Measurements from ENCODE around the gene FES.

Gene FES

DNA sequence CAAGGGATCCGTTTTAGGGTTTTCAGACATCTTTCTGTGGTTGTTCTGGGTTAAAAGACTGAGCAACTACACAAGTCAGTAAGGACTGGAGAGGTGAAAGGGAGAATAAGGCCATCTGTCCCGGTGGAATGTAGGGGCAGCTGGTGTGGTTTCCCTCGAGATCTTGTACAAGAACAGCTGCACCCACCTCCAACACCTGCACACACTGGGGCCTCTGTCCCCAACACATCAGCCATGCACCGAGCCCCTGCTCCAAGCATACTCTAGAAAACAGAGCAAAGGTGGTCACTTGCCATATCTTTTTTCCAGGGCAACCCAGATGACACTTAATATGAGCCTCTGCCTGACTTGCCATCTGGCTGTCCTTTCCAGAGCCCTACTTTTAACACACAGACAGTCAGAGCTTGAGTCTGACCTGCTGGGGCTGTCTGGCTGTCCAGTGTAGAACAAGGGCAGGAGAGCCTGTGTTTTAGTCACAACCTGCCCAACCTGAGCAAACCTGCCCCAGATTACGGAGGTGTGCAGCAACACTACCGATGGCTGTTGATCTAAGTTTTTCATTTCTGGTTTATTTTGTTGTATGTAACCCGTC, 31.0 kb downstream of the FES start:
- no peak for TF ChIP-seq MAX (IDR thresholded peaks at IDR 0.05)
- TF ChIP-seq CREB1 (IDR thresholded peaks at IDR 0.05; ENCODE audit: low read depth) = no peak
- no peak for TF ChIP-seq RAD21 (IDR thresholded peaks at IDR 0.05; ENCODE audit: low read depth)
- no peak for TF ChIP-seq REST (IDR thresholded peaks at IDR 0.05; ENCODE audit: low read depth)
- TF ChIP-seq TAF1 (IDR thresholded peaks at IDR 0.05; ENCODE audit: low read depth) = no peak
- TF ChIP-seq TEAD4 (IDR thresholded peaks at IDR 0.05) = no peak
- no peak for TF ChIP-seq YY1 (IDR thresholded peaks at IDR 0.05; ENCODE audit: low read depth)
- no peak for TF ChIP-seq NFIC (IDR thresholded peaks at IDR 0.05)
- no peak for TF ChIP-seq EP300 (IDR thresholded peaks at IDR 0.05; ENCODE audit: borderline replicate concordance)
- TF ChIP-seq ZBTB7A (IDR thresholded peaks at IDR 0.05; ENCODE audit: low read depth) = no peak
- TF ChIP-seq FOXM1 (IDR thresholded peaks at IDR 0.05; ENCODE audit: borderline replicate concordance, low read depth) = no peak
- TF ChIP-seq USF1 (IDR thresholded peaks at IDR 0.05) = no peak
- no peak for TF ChIP-seq TCF12 (IDR thresholded peaks at IDR 0.05; ENCODE audit: low read depth)
- no peak for TF ChIP-seq EGR1 (IDR thresholded peaks at IDR 0.05)
- no peak for TF ChIP-seq CEBPB (IDR thresholded peaks at IDR 0.05)

DNA sequence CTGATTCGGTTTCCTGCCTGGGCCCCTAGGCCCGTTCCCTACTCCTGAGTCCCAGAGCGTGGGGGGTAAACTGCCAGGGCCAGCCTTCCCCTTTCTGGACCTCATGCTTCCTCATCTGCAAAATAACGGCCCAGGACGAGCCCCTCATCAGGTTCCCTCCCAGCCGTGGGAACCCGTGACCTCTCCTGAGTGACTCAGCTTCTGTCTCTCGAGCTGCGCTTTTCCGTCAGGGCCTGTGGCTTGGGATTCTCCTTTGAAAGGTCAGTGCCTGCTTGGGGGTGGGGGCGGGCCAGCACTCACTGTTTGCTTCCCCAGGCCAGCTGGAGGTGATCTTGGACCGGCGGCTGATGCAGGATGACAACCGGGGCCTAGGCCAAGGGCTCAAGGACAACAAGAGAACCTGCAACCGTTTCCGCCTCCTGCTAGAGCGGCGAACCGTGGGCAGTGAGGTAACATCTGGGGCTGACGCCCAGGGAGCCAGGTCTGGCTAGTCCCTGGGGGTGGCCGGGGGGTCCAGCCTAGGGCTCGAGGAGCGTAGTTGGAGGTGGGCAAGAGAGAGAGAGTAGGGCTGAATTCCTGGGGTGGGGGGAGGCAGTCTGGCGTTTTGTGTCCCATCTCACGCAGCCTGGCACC, 31.6 kb downstream of the FES start:
- TF ChIP-seq CEBPB (IDR thresholded peaks at IDR 0.05) (no peak), EGR1 (IDR thresholded peaks at IDR 0.05) (no peak), REST (IDR thresholded peaks at IDR 0.05; ENCODE audit: low read depth) (no peak), ZBTB7A (IDR thresholded peaks at IDR 0.05; ENCODE audit: low read depth) (no peak)

GRCh38 chr15:90916461-90916860, 32.2 kb downstream of the FES start:
- TF ChIP-seq YY1 (IDR thresholded peaks at IDR 0.05; ENCODE audit: low read depth) (no peak), CREB1 (IDR thresholded peaks at IDR 0.05; ENCODE audit: low read depth) (no peak), REST (IDR thresholded peaks at IDR 0.05; ENCODE audit: low read depth) (no peak), EP300 (IDR thresholded peaks at IDR 0.05; ENCODE audit: borderline replicate concordance) (no peak), ZBTB7A (IDR thresholded peaks at IDR 0.05; ENCODE audit: low read depth) (no peak), MAX (IDR thresholded peaks at IDR 0.05) (no peak), TEAD4 (IDR thresholded peaks at IDR 0.05) (no peak), CEBPB (IDR thresholded peaks at IDR 0.05) (no peak), USF1 (IDR thresholded peaks at IDR 0.05) (no peak), TAF1 (IDR thresholded peaks at IDR 0.05; ENCODE audit: low read depth) (no peak)

DNA sequence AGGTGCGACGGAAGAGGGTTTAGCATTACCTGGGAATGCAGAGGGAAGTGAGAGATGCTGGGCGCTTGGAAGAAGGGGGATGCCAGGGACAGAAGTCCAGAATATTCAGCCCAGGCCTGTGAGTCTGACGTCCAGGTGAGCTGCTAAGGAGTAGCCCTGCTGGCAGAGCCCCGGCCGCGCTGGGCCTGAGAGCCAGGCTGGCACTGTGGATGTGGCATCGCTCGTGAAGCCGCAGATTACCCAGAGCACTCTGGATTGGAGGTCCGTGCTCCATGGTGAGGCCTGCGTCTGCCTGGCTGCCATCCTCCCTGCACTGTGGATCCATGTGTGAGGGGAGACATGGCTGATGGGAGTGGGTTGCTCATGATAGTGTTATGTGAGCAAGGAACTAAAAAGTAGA, 33.3 kb downstream of the FES start:
- TF ChIP-seq TAF1 (IDR thresholded peaks at IDR 0.05; ENCODE audit: low read depth) = no peak
- no peak for TF ChIP-seq CREB1 (IDR thresholded peaks at IDR 0.05; ENCODE audit: low read depth)
- no peak for TF ChIP-seq YY1 (IDR thresholded peaks at IDR 0.05; ENCODE audit: low read depth)
- no peak for TF ChIP-seq FOXM1 (IDR thresholded peaks at IDR 0.05; ENCODE audit: borderline replicate concordance, low read depth)
- no peak for TF ChIP-seq EGR1 (IDR thresholded peaks at IDR 0.05)
- no peak for TF ChIP-seq MAX (IDR thresholded peaks at IDR 0.05)
- no peak for TF ChIP-seq TEAD4 (IDR thresholded peaks at IDR 0.05)
- no peak for TF ChIP-seq TCF12 (IDR thresholded peaks at IDR 0.05; ENCODE audit: low read depth)
- no peak for TF ChIP-seq USF1 (IDR thresholded peaks at IDR 0.05)
- TF ChIP-seq ZBTB7A (IDR thresholded peaks at IDR 0.05; ENCODE audit: low read depth) = no peak
- no peak for TF ChIP-seq EP300 (IDR thresholded peaks at IDR 0.05; ENCODE audit: borderline replicate concordance)
- no peak for TF ChIP-seq CEBPB (IDR thresholded peaks at IDR 0.05)
- no peak for TF ChIP-seq NFIC (IDR thresholded peaks at IDR 0.05)
- TF ChIP-seq REST (IDR thresholded peaks at IDR 0.05; ENCODE audit: low read depth) = no peak
- no peak for TF ChIP-seq RAD21 (IDR thresholded peaks at IDR 0.05; ENCODE audit: low read depth)

Data from Ishikawa (cell line).